ENCODE results near the gene RPS15.

Gene RPS15

DNA sequence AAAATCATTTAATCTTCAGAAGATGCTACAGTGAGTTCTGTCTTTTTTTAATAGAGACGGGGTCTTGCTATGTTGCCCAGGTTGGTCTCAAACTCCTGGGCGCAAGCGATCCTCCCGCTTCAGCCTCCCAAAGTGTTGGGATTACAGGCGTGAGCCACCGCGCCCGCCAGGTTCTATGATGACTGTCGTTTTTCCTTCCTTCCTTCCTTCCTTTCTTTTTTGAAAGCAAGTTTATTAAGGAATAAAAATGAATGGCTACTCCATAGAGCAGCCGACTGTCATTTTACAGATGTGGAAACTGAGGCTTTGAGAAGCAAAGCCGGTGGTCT lies 36.3 kb upstream of the RPS15 start:
- TF ChIP-seq, protein P1, sequence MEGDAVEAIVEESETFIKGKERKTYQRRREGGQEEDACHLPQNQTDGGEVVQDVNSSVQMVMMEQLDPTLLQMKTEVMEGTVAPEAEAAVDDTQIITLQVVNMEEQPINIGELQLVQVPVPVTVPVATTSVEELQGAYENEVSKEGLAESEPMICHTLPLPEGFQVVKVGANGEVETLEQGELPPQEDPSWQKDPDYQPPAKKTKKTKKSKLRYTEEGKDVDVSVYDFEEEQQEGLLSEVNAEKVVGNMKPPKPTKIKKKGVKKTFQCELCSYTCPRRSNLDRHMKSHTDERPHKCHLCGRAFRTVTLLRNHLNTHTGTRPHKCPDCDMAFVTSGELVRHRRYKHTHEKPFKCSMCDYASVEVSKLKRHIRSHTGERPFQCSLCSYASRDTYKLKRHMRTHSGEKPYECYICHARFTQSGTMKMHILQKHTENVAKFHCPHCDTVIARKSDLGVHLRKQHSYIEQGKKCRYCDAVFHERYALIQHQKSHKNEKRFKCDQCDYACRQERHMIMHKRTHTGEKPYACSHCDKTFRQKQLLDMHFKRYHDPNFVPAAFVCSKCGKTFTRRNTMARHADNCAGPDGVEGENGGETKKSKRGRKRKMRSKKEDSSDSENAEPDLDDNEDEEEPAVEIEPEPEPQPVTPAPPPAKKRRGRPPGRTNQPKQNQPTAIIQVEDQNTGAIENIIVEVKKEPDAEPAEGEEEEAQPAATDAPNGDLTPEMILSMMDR (IDR thresholded peaks at IDR 0.05): no peak
- no peaks in the 10 kb centered on the region for H3K27me3 ChIP-seq (ENCODE audit: control insufficient read depth, insufficient read depth, low read length)
- H3K36me3 ChIP-seq (ENCODE audit: control insufficient read depth, insufficient read depth, low read length): no peaks in the 10 kb centered on the region
- no peak overlapping the region for H3K27ac ChIP-seq
- H3K4me1 ChIP-seq: peaks cover 7% of the 10 kb centered on the region
- H2AFZ ChIP-seq: peak overlapping the region; percentile 82
- no peaks in the 10 kb centered on the region for H3K9me3 ChIP-seq (ENCODE audit: control insufficient read depth, low read length)
- no peak overlapping the region for H3K4me3 ChIP-seq (ENCODE audit: low read depth, low read length)
- no peak overlapping the region for H3K9ac ChIP-seq
- peak overlapping the region; percentile 96 for H3K4me2 ChIP-seq (ENCODE audit: low read length)
- H3K79me2 ChIP-seq: no peaks in the 10 kb centered on the region

DNA sequence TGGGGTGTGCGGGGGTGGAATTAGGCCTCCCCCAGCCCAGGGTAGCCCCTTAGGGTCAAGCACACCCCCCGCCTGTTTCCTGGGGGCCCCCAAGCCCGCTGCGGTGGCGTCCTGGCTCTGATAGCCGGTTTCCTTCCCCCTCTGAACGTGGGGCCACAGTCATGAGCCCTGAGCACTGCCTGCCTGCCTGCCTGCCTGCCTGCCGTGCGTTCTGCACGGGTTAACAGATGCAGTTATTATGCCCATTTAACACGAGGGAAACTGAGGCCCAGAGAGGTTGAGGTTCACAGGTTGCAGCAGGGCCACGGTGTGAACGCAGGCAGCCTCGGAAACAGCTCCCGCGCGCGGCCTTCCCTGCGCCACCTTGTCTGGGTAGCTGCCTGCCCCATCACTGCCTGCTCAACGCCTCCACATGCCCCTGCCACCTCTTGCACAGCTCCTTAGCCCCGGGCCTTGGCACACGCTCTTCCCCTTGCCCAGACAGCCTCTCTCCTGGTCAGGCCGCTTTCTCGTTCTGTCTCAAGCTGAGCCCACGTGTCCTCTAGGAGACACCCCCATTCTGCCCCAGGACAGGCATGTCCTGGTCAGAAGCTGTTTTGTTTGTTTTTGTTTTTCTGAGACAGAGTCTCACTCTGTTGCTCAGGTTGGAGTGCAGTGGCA lies 35.7 kb upstream of the RPS15 start:
- no peaks in the 10 kb centered on the region for H3K79me2 ChIP-seq
- H3K27ac ChIP-seq: no peak overlapping the region
- H3K36me3 ChIP-seq (ENCODE audit: control insufficient read depth, insufficient read depth, low read length): no peaks in the 10 kb centered on the region
- TF ChIP-seq, protein P1 (IDR thresholded peaks at IDR 0.05): no peak
- H2AFZ ChIP-seq: no peak overlapping the region
- H3K4me2 ChIP-seq (ENCODE audit: low read length): no peak overlapping the region
- H3K4me1 ChIP-seq: peaks cover 8% of the 10 kb centered on the region
- H3K4me3 ChIP-seq (ENCODE audit: low read depth, low read length): no peak overlapping the region
- no peak overlapping the region for H3K9ac ChIP-seq
- H3K27me3 ChIP-seq (ENCODE audit: control insufficient read depth, insufficient read depth, low read length): no peaks in the 10 kb centered on the region
- no peaks in the 10 kb centered on the region for H3K9me3 ChIP-seq (ENCODE audit: control insufficient read depth, low read length)

DNA sequence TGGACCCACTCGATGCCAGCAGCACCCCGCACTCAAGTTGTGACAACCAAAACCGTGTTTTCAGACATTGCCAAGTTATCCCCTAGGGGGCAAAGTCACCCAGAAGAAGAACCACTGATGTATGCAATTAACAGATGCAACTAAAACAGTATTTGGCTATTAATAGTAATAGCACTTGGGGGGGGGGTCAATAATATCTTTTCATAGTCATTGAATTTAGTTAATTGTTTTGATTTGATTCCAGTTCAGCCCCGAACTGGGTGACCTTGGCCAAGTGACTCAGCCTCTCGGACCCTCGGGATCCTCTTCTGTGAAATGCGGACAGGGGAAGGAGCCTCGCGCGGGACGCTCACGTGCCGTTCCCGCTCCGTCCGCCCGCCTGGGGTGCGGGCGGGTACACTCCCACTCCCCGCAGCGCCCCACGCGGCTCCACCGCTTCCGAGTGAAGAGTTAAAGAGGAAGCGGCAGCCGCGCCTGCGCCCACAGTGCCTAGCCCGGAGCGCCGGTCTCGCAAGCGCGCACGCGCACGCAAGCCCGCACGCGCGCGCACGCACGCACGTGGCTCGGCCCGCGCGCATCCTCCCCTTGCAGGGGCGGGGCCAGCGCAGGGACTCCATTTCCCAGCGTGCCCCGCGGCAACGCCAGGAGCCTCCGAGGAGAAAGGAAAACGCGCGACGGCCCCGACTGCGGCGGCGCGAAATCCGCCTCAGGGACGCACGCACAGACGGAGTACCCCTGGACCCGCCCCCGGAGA lies 31.2 kb upstream of the RPS15 start:
- H3K27me3 ChIP-seq (ENCODE audit: control insufficient read depth, insufficient read depth, low read length): no peaks in the 10 kb centered on the region
- peaks cover 39% of the 10 kb centered on the region for H3K79me2 ChIP-seq
- TF ChIP-seq, protein P1 (IDR thresholded peaks at IDR 0.05): peak; percentile 40
- peak overlapping the region; percentile 77 for H3K27ac ChIP-seq
- no peak overlapping the region for H3K9ac ChIP-seq
- peak overlapping the region; percentile 63 for H3K4me3 ChIP-seq (ENCODE audit: low read depth, low read length)
- peak overlapping the region; percentile 82 for H3K4me2 ChIP-seq (ENCODE audit: low read length)
- peaks cover 31% of the 10 kb centered on the region for H3K4me1 ChIP-seq
- peak overlapping the region; percentile 84 for H2AFZ ChIP-seq
- no peaks in the 10 kb centered on the region for H3K9me3 ChIP-seq (ENCODE audit: control insufficient read depth, low read length)
- H3K36me3 ChIP-seq (ENCODE audit: control insufficient read depth, insufficient read depth, low read length): no peaks in the 10 kb centered on the region

DNA sequence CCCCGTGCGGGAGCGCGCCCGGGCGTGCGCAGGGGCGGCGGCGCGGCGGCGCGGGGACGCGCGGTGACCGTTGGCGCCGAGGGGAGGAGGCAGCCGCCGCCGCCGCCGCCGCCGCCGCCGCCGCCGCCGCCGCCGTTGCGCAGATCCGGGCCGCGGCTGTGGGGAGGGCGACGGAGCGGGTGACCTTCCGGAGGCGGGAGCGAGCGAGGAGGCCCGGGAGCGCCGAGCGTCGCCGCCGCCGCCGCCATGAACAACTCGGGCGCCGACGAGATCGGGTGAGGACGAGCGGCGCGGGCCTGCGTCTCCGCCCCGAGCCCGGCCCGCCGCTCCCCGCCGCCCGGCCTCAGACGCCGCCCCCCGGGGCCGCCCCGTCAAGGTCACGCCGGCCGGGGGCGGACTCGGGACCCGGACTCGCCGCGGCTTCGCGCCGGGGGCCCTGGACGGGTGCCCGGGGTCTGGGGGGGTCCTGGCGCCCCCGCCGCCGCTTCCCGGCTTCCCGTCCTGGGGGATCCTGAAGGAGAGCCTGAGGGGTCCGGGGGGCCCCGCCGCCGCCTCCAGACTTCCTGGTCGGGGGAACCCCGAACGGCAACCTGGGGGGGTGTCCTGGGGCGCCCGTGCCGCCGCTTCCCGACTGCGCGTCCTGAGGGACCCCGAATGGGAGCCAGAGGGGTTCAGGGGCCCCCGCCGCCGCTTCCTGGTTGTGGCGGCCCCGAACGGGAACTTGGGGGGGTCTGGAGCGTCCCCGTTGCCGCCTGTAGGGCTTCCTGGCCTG lies 30.5 kb upstream of the RPS15 start, which contains the start of gene DAZAP1:
Gene DAZAP1 (plus strand): TSS at position 59 of the 772 bp plus-strand sequence. CDS start 188 bp downstream, at position 247.
- peak within 1 kb of the TSS; percentile 95 for H3K4me2 ChIP-seq (ENCODE audit: low read length)
- H3K79me2 ChIP-seq: peaks cover 47% of the 10 kb centered on the region
- peak within 1 kb of the TSS; percentile 80 for H3K27ac ChIP-seq
- TF ChIP-seq, protein P1 (IDR thresholded peaks at IDR 0.05): no peak
- H3K9ac ChIP-seq: peak within 1 kb of the TSS; percentile 92
- no peaks in the 10 kb centered on the region for H3K36me3 ChIP-seq (ENCODE audit: control insufficient read depth, insufficient read depth, low read length)
- H3K27me3 ChIP-seq (ENCODE audit: control insufficient read depth, insufficient read depth, low read length): no peaks in the 10 kb centered on the region
- H3K9me3 ChIP-seq (ENCODE audit: control insufficient read depth, low read length): no peaks in the 10 kb centered on the region
- peak within 1 kb of the TSS; percentile 84 for H2AFZ ChIP-seq
- H3K4me1 ChIP-seq: peaks cover 31% of the 10 kb centered on the region
- peak within 1 kb of the TSS; percentile 89 for H3K4me3 ChIP-seq (ENCODE audit: low read depth, low read length)

Data from parathyroid adenoma (tissue), 2 donors.